Testis (tissue), 2 donors: ENCODE results near the gene NBAS.

Source experiments
- CTCF ChIP-seq, 3 experiments: fragments of 450-650 bp in 2 of 3; fragments of 200-600 bp in 1 of 3; sonication (generic) in 1 of 3; IDR thresholded peaks; one replicate each; pipeline ENCODE4 v1.5.1; 2016 to 2019; ENCODE audit warnings: antibody characterized with exemption in 3 of 3, mild to moderate bottlenecking in 2 of 3, moderate library complexity in 1 of 3
- POLR2A ChIP-seq: fragments of 450-650 bp; IDR thresholded peaks from one replicate; pipeline ENCODE4 v1.6.1; 2017; ENCODE audit warnings: antibody characterized with exemption, mild to moderate bottlenecking, moderate library complexity

GRCh38 chr2:15243762-15244161 is 317.4 kb downstream of the NBAS start:
- no peak for TF ChIP-seq CTCF (IDR thresholded peaks at IDR 0.05)
- TF ChIP-seq POLR2A: no peak
